DOHH2 (cell line): Measurements from ENCODE around the gene UBE2K.
"Not testable (repeated sequence)": the region's sequence is repeated elsewhere in the genome, so short reads cannot be mapped to it uniquely, and the experiment has no call there.

Experiments used
- EZH2phosphoT487 ChIP-seq: fragments of 200-600 bp; sonication (generic); IDR thresholded peaks from 2 replicates; pipeline ENCODE4 v1.6.1; 2017; ENCODE audit warnings: borderline replicate concordance, mild to moderate bottlenecking, antibody characterized with exemption, low read length, moderate library complexity, mixed read lengths
- TF ChIP-seq, protein P1 (sequence below): fragments of 200-600 bp; sonication (generic); IDR thresholded peaks from one replicate; pipeline ENCODE4 v1.5.1; 2014; ENCODE audit warnings: antibody characterized with exemption, mild to moderate bottlenecking, low read depth, low read length; ENCODE audit not compliant: poor library complexity, severe bottlenecking

DNA sequence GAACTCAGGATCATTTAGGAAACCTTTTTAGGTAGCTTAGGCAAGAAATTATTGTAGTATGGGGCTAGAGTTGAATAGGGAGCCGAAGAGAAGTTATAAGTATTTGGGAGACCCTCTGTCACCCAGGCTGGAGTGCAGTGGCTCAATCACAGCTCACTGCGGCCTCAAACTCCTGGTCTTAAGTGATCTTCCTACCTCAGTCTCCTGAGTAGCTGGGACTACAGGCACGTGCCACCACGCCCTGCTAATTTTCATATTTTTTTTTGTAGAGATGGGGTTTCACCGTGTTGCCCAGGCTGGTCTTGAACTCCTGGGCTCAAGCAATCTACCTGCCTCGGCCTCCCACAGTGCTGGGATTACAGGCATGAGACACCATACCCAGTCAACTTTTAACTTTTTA is 23.3 kb downstream of the UBE2K start:
- TF ChIP-seq, protein P1, sequence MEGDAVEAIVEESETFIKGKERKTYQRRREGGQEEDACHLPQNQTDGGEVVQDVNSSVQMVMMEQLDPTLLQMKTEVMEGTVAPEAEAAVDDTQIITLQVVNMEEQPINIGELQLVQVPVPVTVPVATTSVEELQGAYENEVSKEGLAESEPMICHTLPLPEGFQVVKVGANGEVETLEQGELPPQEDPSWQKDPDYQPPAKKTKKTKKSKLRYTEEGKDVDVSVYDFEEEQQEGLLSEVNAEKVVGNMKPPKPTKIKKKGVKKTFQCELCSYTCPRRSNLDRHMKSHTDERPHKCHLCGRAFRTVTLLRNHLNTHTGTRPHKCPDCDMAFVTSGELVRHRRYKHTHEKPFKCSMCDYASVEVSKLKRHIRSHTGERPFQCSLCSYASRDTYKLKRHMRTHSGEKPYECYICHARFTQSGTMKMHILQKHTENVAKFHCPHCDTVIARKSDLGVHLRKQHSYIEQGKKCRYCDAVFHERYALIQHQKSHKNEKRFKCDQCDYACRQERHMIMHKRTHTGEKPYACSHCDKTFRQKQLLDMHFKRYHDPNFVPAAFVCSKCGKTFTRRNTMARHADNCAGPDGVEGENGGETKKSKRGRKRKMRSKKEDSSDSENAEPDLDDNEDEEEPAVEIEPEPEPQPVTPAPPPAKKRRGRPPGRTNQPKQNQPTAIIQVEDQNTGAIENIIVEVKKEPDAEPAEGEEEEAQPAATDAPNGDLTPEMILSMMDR: not testable (repeated sequence)
- not testable (repeated sequence) for TF ChIP-seq EZH2phosphoT487
